PC-3 (cell line): ENCODE results near the gene HSPA12B.

Experiments used
- CTCF ChIP-seq: fragments of 300-600 bp; sonication (generic); conservative IDR thresholded peaks from 2 replicates; pipeline ENCODE4 v1.5.1; 2017; ENCODE audit warnings: antibody characterized with exemption, low read depth, mild to moderate bottlenecking, low read length
- EZH2 ChIP-seq: fragments of 300-600 bp; sonication (generic); IDR thresholded peaks from one replicate; pipeline ENCODE4 v1.6.1; 2017; ENCODE audit warnings: antibody characterized with exemption, mild to moderate bottlenecking, low read length; ENCODE audit not compliant: unreplicated experiment

- TF ChIP-seq CTCF (no peak), EZH2 (no peak)
Observed at GRCh38 chr20:3747471-3747870, 15.0 kb downstream of the HSPA12B start.
